IgD-negative memory B cell (primary cell): Measurements from ENCODE around the gene SERBP1. TPM values are rescaled to one million over a fixed set of nuclear protein-coding genes. Genes with fewer than 3 reads are reported as not detected.
"Not testable (repeated sequence)": the region's sequence is repeated elsewhere in the genome, so short reads cannot be mapped to it uniquely, and the experiment has no call there.

Source experiments
- H3K27ac Mint-ChIP-seq, 3 donors: one replicate each; pipeline ENCODE4 v1.8.0; 2020 to 2022; ENCODE audit warnings: mild to moderate bottlenecking in 3 of 3, mixed read lengths in 3 of 3, moderate library complexity in 1 of 3
- H3K27me3 Mint-ChIP-seq: one replicate; pipeline ENCODE4 v1.8.0; 2021; ENCODE audit warnings: mixed read lengths
- H3K36me3 Mint-ChIP-seq: one replicate; pipeline ENCODE4 v1.8.0; 2020; ENCODE audit warnings: mild to moderate bottlenecking, mixed read lengths
- H3K4me1 Mint-ChIP-seq, 3 donors: one replicate each; pipeline ENCODE4 v1.8.0; 2020 to 2022; ENCODE audit warnings: mixed read lengths in 3 of 3, mild to moderate bottlenecking in 1 of 3
- H3K4me3 Mint-ChIP-seq, 4 donors: one replicate each; pipeline ENCODE4 v1.8.0; 2020 to 2022; ENCODE audit warnings: mild to moderate bottlenecking in 4 of 4, mixed read lengths in 4 of 4, moderate library complexity in 3 of 4
- H3K9me3 Mint-ChIP-seq, 3 donors: one replicate each; pipeline ENCODE4 v1.8.0; 2020 to 2021; ENCODE audit warnings: mixed read lengths in 3 of 3, mild to moderate bottlenecking in 1 of 3
- polyA plus RNA-seq: library from polyadenylated mRNA; unstranded; fragments of 300-500 nt; fragmentation: Illumina TruSeq; gene quantifications from one replicate; pipeline ENCODE4 v1.2.3, GENCODE V29; 2021

Gene SERBP1
- polyA plus RNA-seq, 1 donor from 2014 or later: 117 TPM

DNA sequence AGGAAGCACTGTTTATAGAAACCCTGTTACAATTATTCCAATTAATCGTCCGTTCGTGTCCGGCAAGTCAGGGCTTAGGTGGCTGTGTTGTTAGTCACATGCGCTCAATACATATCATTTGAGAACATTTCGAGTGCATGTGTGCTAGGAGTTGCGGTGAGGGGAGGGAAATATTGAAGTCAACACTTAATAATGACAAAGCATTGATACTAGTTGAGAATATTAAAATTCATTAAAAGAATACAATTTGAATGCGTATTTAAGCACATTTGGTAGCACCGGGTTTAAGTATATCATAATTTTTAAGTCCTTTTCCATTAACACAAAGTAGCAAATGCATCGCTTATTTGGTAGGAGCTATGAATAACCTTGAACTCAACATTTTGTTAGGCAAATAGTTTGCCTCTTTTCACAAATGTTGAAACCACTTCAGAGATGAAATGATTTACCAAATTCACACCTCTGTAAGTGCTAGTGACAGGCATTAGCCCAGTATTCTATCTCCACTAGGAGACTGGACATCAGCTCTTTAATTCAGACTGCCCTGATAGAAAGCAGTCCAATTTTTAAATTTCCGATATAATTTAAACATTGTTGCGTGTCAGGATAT, 1.1 kb upstream of the SERBP1 start:
- H3K36me3 Mint-ChIP-seq: peaks cover 4% of the 10 kb centered on the region
- H3K27me3 Mint-ChIP-seq: no peaks in the 10 kb centered on the region
- H3K4me1 Mint-ChIP-seq: peaks cover 26 to 39% (median 27%) of the 10 kb centered on the region in 3 donors
- peak overlapping the region; percentile 94 to 100 (median 99) for H3K4me3 Mint-ChIP-seq
- H3K27ac Mint-ChIP-seq: peak overlapping the region; percentile 96 to 100 (median 97)
- H3K9me3 Mint-ChIP-seq: no peaks in the 10 kb centered on the region

- Mint-ChIP-seq H3K9me3 (no peaks in the 10 kb centered on the region), H3K4me1 (peaks cover 33 to 47% (median 37%) of the 10 kb centered on the region in 3 donors), H3K36me3 (peaks cover 4% of the 10 kb centered on the region), H3K4me3 (peak overlapping the region; percentile 94 to 100 (median 99)), H3K27ac (peak overlapping the region; percentile 96 to 100 (median 97)), H3K27me3 (no peaks in the 10 kb centered on the region)
These were observed 459 bp downstream of the SERBP1 start for GRCh38 chr1:67429528-67430357.

GRCh38 chr1:67429011-67429527, 1.1 kb downstream of the SERBP1 start:
- peak overlapping the region; percentile 94 to 100 (median 99) for H3K4me3 Mint-ChIP-seq
- H3K36me3 Mint-ChIP-seq: peaks cover 4% of the 10 kb centered on the region
- H3K4me1 Mint-ChIP-seq: peaks cover 35 to 45% (median 36%) of the 10 kb centered on the region in 3 donors
- H3K27ac Mint-ChIP-seq: peak overlapping the region; percentile 96 to 100 (median 97)
- H3K9me3 Mint-ChIP-seq: no peaks in the 10 kb centered on the region
- no peaks in the 10 kb centered on the region for H3K27me3 Mint-ChIP-seq

DNA sequence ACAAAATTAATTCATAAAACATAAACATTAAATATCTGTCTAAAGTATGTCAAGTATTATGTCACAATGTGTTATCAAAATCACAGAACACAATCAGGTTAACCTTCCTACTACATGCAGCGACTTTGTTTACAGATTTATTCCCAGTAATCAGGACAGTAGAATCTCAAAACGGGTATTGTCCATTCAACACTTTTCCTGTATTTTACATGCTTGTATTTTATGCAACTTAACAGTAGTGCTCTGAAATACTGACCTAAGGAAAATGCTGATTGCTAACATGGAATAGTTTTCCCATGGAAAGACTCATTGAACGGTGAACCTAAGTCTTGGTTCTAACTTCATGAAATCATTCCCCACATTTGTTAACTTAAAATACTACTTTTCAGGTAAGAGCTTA, 2.3 kb downstream of the SERBP1 start:
- peak overlapping the region; percentile 82 to 97 (median 96) for H3K27ac Mint-ChIP-seq
- H3K36me3 Mint-ChIP-seq: peaks cover 4% of the 10 kb centered on the region
- H3K27me3 Mint-ChIP-seq: no peaks in the 10 kb centered on the region
- peak overlapping the region; percentile 94 to 100 (median 99) for H3K4me3 Mint-ChIP-seq
- H3K9me3 Mint-ChIP-seq: no peaks in the 10 kb centered on the region
- peaks cover 31 to 39% (median 35%) of the 10 kb centered on the region in 3 donors for H3K4me1 Mint-ChIP-seq

GRCh38 chr1:67427465-67427864, 2.7 kb downstream of the SERBP1 start:
- H3K27me3 Mint-ChIP-seq: no peaks in the 10 kb centered on the region
- H3K9me3 Mint-ChIP-seq: no peaks in the 10 kb centered on the region
- peak overlapping the region in 2 of 3 donors; percentile 32 to 82 for H3K27ac Mint-ChIP-seq
- peaks cover 31 to 39% (median 35%) of the 10 kb centered on the region in 3 donors for H3K4me1 Mint-ChIP-seq
- H3K4me3 Mint-ChIP-seq: peak overlapping the region; percentile 94 to 100 (median 99)
- H3K36me3 Mint-ChIP-seq: peaks cover 4% of the 10 kb centered on the region

DNA sequence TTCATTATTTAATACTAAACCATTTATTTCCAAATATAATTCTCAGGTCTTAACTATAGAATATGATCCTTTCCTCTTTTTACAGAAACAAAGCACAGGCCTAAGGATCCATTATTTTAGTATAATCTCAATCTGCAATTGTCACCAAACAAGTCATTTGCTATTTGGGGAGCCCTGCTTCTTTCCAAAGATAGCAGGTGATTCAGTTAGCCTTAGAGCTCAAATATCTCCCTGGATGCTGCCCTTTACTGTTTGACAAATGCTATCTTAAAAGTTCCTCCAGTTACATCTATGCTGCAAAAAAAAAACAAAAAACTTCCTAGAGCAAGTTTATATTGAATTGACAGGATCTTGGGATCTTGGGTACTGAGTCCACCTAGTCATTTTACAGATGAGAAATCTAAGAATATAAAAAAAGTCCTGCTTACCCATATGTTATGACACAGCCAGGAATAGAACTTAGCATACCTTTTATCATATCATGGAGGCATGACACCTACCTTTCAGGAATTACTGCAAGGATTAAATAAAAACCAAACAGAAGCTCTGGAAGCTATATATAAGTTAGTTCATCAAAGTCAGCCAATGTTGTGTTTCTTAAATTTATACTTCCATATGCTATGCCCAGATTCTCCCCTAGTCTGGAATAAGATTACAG, 9.2 kb downstream of the SERBP1 start:
- no peak overlapping the region for H3K27ac Mint-ChIP-seq
- H3K4me1 Mint-ChIP-seq: peaks cover 6 to 17% (median 11%) of the 10 kb centered on the region in 3 donors
- H3K4me3 Mint-ChIP-seq: no peak overlapping the region
- H3K27me3 Mint-ChIP-seq: no peaks in the 10 kb centered on the region
- H3K9me3 Mint-ChIP-seq: no peaks in the 10 kb centered on the region
- H3K36me3 Mint-ChIP-seq: no peaks in the 10 kb centered on the region

DNA sequence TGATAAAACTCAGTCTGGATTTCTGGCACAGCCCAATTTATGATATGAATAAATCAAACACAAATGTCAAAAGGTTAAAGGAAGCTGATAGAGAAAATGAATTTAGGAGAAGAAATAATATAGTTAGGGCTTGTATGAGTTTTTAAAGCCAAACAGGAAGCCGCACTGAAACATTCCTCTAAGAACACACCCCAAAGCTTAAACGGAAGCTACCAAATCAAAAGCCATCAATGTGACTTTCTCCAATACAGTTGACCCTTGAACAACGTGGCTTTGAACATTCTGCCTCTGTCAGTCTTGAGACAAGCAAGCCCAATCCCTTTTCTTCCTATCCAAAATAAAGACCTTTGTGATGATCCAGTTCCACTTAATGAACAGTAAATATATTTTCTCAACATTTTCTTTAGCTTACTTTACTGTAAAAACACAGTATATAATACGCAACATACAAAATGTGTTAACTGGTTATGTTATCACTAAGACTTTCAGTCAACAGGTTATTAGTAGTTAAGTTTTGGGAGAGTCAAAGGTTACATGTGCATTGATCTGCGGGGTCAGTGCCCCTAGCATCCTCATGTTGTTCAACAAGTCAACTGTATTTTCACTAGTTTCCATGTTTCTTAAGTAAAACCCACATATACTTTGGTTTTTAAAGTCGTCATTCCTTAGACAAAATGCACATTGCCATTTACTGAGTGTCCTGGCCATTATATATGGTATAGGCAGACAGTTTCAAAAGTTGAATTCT, 11.2 kb downstream of the SERBP1 start:
- Mint-ChIP-seq H3K27ac (no peak overlapping the region), H3K4me1 (peaks cover 2 to 13% (median 5%) of the 10 kb centered on the region in 3 donors), H3K36me3 (peaks cover 2% of the 10 kb centered on the region), H3K9me3 (no peaks in the 10 kb centered on the region), H3K27me3 (no peaks in the 10 kb centered on the region), H3K4me3 (no peak overlapping the region)

DNA sequence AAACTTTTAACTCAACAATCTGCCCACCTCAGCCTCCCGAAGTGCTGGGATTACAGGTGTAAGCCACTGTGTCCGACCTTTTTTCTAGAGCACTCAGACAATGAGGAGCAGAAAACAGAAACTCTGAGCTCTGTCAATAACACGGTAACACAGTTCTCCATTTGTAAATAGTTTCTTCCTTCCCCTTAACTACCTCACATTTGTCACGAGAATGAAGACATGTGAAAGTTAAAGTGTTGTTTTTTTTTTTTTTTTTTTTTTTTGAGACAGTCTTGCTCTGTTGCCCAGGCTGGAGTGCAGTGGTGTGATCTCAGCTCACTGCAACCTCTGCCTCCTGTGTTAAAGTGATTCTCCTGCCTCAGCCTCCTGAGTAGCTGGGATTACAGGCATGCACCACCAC, 12.5 kb downstream of the SERBP1 start:
- H3K27me3 Mint-ChIP-seq, H3K36me3 Mint-ChIP-seq, H3K4me3 Mint-ChIP-seq, H3K9me3 Mint-ChIP-seq: not testable (repeated sequence)
- Mint-ChIP-seq H3K4me1 (peaks cover 1 to 12% (median 5%) of the 10 kb centered on the region in 3 donors), H3K27ac (peak overlapping the region in 1 of 3 donors; percentile 67)

GRCh38 chr1:67415041-67415440, 15.2 kb downstream of the SERBP1 start:
- H3K9me3 Mint-ChIP-seq: no peaks in the 10 kb centered on the region
- peaks cover 1 to 8% (median 5%) of the 10 kb centered on the region in 3 donors for H3K4me1 Mint-ChIP-seq
- H3K4me3 Mint-ChIP-seq: no peak overlapping the region
- no peak overlapping the region for H3K27ac Mint-ChIP-seq
- H3K36me3 Mint-ChIP-seq: peaks cover 2% of the 10 kb centered on the region
- no peaks in the 10 kb centered on the region for H3K27me3 Mint-ChIP-seq

DNA sequence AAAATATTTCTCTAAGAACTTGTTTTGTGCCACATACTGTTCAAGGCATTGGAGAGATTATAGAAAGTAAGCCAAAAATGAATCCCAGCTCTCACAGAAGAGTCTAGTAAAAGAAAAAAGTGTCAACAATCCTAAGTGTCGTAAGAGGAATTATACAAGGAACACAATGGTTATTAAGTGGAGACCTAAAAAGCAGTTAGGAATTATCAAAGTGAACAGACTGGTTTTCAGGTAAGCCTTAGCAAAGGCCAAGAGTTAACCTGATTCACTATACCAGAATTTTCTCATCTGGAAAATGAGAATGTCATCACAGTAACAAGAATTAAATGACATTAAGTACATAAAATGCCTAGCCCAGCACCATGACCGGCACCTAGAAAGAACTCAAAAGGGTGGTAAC, 15.6 kb downstream of the SERBP1 start:
- H3K4me1 Mint-ChIP-seq: peaks cover 1 to 8% (median 5%) of the 10 kb centered on the region in 3 donors
- H3K27ac Mint-ChIP-seq: no peak overlapping the region
- no peaks in the 10 kb centered on the region for H3K27me3 Mint-ChIP-seq
- peaks cover 2% of the 10 kb centered on the region for H3K36me3 Mint-ChIP-seq
- H3K4me3 Mint-ChIP-seq: peak overlapping the region in 1 of 4 donors; percentile 23
- H3K9me3 Mint-ChIP-seq: no peaks in the 10 kb centered on the region

GRCh38 chr1:67413101-67413500, 17.1 kb downstream of the SERBP1 start:
- not testable (repeated sequence) for H3K36me3 Mint-ChIP-seq, H3K4me3 Mint-ChIP-seq, H3K9me3 Mint-ChIP-seq, H3K27me3 Mint-ChIP-seq, H3K4me1 Mint-ChIP-seq, H3K27ac Mint-ChIP-seq

- Mint-ChIP-seq H3K27ac (peak overlapping the region in 2 of 3 donors; percentile 1 to 21), H3K4me3 (no peak overlapping the region), H3K27me3 (no peaks in the 10 kb centered on the region), H3K36me3 (peaks cover 4% of the 10 kb centered on the region), H3K4me1 (peaks cover 0 to 4% (median 3%) of the 10 kb centered on the region in 3 donors), H3K9me3 (no peaks in the 10 kb centered on the region)
These were observed 22.1 kb downstream of the SERBP1 start for GRCh38 chr1:67408148-67408547.

DNA sequence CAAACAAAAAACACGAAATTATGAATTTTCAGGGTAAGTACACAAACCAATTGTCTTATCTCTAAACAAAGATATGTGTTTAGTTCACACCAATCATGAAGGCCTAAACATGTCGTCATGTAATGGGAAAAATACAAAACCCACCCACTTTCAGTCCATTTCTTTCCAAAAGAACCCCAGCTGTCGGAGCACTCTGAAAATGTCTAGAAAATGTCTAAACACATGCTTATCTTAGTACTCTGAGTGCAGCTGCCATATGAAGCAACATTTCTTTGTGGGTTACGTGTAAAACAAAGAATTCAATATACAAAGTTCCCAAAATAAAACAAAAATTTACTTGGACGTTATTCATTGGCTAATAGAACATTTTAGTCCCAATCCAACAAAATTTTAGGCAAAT, 22.7 kb downstream of the SERBP1 start:
- H3K36me3 Mint-ChIP-seq: peaks cover 4% of the 10 kb centered on the region
- H3K27me3 Mint-ChIP-seq: no peaks in the 10 kb centered on the region
- no peak overlapping the region for H3K4me3 Mint-ChIP-seq
- peaks cover 0 to 4% (median 3%) of the 10 kb centered on the region in 3 donors for H3K4me1 Mint-ChIP-seq
- H3K9me3 Mint-ChIP-seq: no peaks in the 10 kb centered on the region
- H3K27ac Mint-ChIP-seq: peak overlapping the region in 2 of 3 donors; percentile 10 to 21

DNA sequence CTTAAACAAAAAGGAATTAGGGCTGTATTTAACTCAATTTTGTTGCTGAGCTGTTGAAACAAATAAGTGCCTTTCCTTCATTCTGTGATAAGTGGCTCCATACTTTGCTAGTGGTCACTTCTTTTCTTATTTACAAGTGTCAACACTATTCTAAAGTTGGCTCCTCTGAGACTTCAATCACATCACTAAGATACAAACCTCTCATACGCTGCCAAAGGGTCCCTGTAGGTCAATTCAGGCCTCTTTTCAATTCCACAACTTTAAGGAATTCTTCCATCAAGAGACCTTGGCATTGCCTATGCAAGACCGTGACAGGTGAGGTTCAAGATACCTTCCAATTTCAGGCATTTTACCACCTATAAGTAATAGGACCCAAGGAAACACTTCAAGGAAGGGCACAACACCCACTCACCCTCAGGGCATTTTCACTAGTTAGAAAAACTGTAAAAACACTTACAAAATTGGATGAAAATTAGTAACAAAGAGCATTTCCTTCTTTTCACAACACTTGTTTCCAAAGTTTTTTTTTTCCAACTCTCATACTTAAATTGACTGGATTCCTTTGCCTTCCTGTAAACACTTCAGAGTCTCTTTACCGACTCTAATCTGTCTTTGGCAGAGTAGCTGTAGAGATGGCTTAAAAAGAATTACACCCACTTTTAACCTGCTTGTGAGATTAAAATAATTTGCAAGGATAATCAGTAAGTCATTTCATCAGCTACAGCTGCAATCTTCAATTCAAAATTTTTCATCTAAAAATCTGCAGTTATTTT, 24.5 kb downstream of the SERBP1 start:
- H3K27me3 Mint-ChIP-seq: no peaks in the 10 kb centered on the region
- peaks cover 4% of the 10 kb centered on the region for H3K36me3 Mint-ChIP-seq
- no peak overlapping the region for H3K4me3 Mint-ChIP-seq
- H3K4me1 Mint-ChIP-seq: peaks cover 0 to 8% (median 3%) of the 10 kb centered on the region in 3 donors
- peak overlapping the region in 1 of 3 donors; percentile 13 for H3K27ac Mint-ChIP-seq
- H3K9me3 Mint-ChIP-seq: no peaks in the 10 kb centered on the region
